K562 (cell line): Measurements from ENCODE around the gene MRPL40. TPM values are rescaled to one million over a fixed set of nuclear protein-coding genes. Genes with fewer than 3 reads are reported as not detected.
A peak's percentile ranks its signal among the peaks of the same experiment; 100 is the strongest.

Experiments
- ELF1 ChIP-seq: fragments of 200-800 bp; sonication (Bioruptor generic); IDR thresholded peaks from 2 replicates; pipeline ENCODE4 v1.6.1; 2016; ENCODE audit warnings: missing genetic modification characterization, missing compliant biosample characterization
- IRF9 ChIP-seq: fragments of 450-650 bp; IDR thresholded peaks from 2 replicates; pipeline ENCODE4 v1.6.1; 2016; ENCODE audit warnings: missing biosample characterization, missing genetic modification characterization
- MYC ChIP-seq, 2 experiments: fragments of 250-450 bp in 1 of 2; sonication (Bioruptor Pico) in 1 of 2; IDR thresholded peaks; 2 replicates each; pipeline versions ENCODE4 v1.5.1 to v1.6.1; 2012 to 2021; ENCODE audit warnings: low read depth in 2 of 2, borderline replicate concordance in 1 of 2, improper control_type of control experiment in 1 of 2, low read length in 1 of 2, mild to moderate bottlenecking in 1 of 2, moderate library complexity in 1 of 2
- PURB ChIP-seq: sonication (generic); formaldehyde crosslinking; IDR thresholded peaks from 2 replicates; pipeline ENCODE4 v1.9.0; 2021; ENCODE audit warnings: low read depth, mild to moderate bottlenecking, missing genetic modification reagents
- REST ChIP-seq, 2 experiments: fragments of 450-650 bp; formaldehyde crosslinking in 1 of 2; IDR thresholded peaks; 2 replicates each; pipeline versions ENCODE4 v1.4.0 to v1.6.1; 2014 to 2020; ENCODE audit warnings: mild to moderate bottlenecking in 2 of 2, borderline replicate concordance in 1 of 2, low read depth in 1 of 2
- SAFB2 ChIP-seq: fragments of 200-400 bp; formaldehyde crosslinking; IDR thresholded peaks from 2 replicates; pipeline ENCODE4 v1.6.1; 2018; ENCODE audit warnings: borderline replicate concordance, low read length, low read depth, moderate library complexity; ENCODE audit not compliant: severe bottlenecking
- SNAPC5 ChIP-seq: fragments of 250-450 bp; sonication (Bioruptor Pico); IDR thresholded peaks from 2 replicates; pipeline ENCODE4 v1.8.0; 2021; ENCODE audit warnings: moderate library complexity, mild to moderate bottlenecking, inconsistent platforms
- WHSC1 ChIP-seq: IDR thresholded peaks from one replicate; pipeline ENCODE4 v1.6.1; 2012; ENCODE audit warnings: low read length, control low read depth, inconsistent platforms
- ZBTB33 ChIP-seq: sonication (generic); formaldehyde crosslinking; IDR thresholded peaks from 2 replicates; pipeline ENCODE4 v1.8.1; 2023; ENCODE audit warnings: mild to moderate bottlenecking, missing genetic modification reagents
- ZNF561 ChIP-seq: fragments of 450-650 bp; formaldehyde crosslinking; conservative IDR thresholded peaks from 2 replicates; pipeline ENCODE4 v1.4.0; 2020; ENCODE audit warnings: mild to moderate bottlenecking, moderate library complexity
- ZNF639 ChIP-seq, 2 experiments: fragments of 200-800 bp in 1 of 2; sonication (Bioruptor generic) in 1 of 2; sonication (generic) in 1 of 2; formaldehyde crosslinking in 1 of 2; IDR thresholded peaks in 1 of 2; conservative IDR thresholded peaks in 1 of 2; 2 replicates each; pipeline versions ENCODE4 v1.5.0 to v1.6.1; 2016 to 2020; ENCODE audit warnings: missing compliant biosample characterization in 1 of 2, missing genetic modification characterization in 1 of 2, missing genetic modification reagents in 1 of 2
- polyA plus RNA-seq, 8 experiments: library from polyadenylated mRNA; depleted of rRNA in 4 of 8; stranded (reverse) in 5 of 8; unstranded in 3 of 8; fragments of >200 nt; fragmentation: Nextera tagmentation in 2 of 8; fragmentation: Illumina TruSeq in 1 of 8; extraction: Ambion mirVana in 2 of 8; extraction: Trizol in 1 of 8; gene quantifications; 2 replicates each; pipeline versions ENCODE4 v1.2.1 to v1.2.3, GENCODE V29; 2011 to 2014; ENCODE audit warnings: inconsistent platforms in 1 of 8, missing spikeins in 1 of 8
- total RNA-seq, 7 experiments: library from RNA; depleted of rRNA in 6 of 7; stranded (reverse); fragments of >200 nt in 6 of 7; fragmentation: Illumina TruSeq in 2 of 7; extraction: Trizol in 2 of 7; gene quantifications; 2 replicates each; pipeline versions ENCODE4 v1.2.1 to v1.2.3, GENCODE V29; 2011 to 2021; ENCODE audit warnings: low replicate concordance in 1 of 7

The MRPL40 gene
- total and polyA plus RNA-seq, 9 of the 15 experiments (the other 6 are each of a cell fraction or from before 2014, with no cell fraction given), result 132 to 652 (median 208) TPM

GRCh38 chr22:19463491-19464469, 31.4 kb downstream of the MRPL40 start (continued):
- peak; percentile 21; the same call in 1 of the 2 replicates for TF ChIP-seq REST (IDR thresholded peaks at IDR 0.05; ENCODE audit: borderline replicate concordance)
- TF ChIP-seq REST (CRISPR knock-in tag; IDR thresholded peaks at IDR 0.05; ENCODE audit: low read depth), result no peak
- no peak for TF ChIP-seq PURB (CRISPR knock-in tag)
- no peak for TF ChIP-seq IRF9 (tag)
- no peak for TF ChIP-seq MYC (IDR thresholded peaks at IDR 0.05; ENCODE audit: low read depth, low read length)
- TF ChIP-seq MYC (CRISPR knock-in tag; IDR thresholded peaks at IDR 0.05; ENCODE audit: borderline replicate concordance, low read depth), result no peak
- no peak for TF ChIP-seq ELF1 (tag)
- 0 out of 4 replicates have a peak, but pooled peaks of 1 of the 2 experiments have one; percentile 29 for TF ChIP-seq ZNF639 (CRISPR knock-in tag; conservative IDR thresholded peaks at IDR 0.05 in 1 of 2, IDR thresholded peaks at IDR 0.05 in 1 of 2)
- TF ChIP-seq ZNF561 (CRISPR knock-in tag), result no peak
- TF ChIP-seq SAFB2, result no peak
- TF ChIP-seq SNAPC5 (CRISPR knock-in tag), result no peak
- peak; percentile 99 for TF ChIP-seq WHSC1
- TF ChIP-seq ZBTB33, result no peak
